Smooth muscle cell (in vitro differentiated cells): ENCODE measurements around the gene GPRIN2. TPM values are rescaled to one million over a fixed set of nuclear protein-coding genes. Genes with fewer than 3 reads are reported as not detected.

Experiments
- DNase-seq: peaks from one replicate; lab custom pipeline; 2025; ENCODE audit not compliant: unreplicated experiment; lab: John Stamatoyannopoulos, UW
- H2AFZ ChIP-seq: fragments of 200-600 bp; sonication (generic); 2 replicates; pipeline ENCODE4 v1.6.0; 2016; ENCODE audit warnings: antibody characterized with exemption, low read depth, mild to moderate bottlenecking
- H3F3A ChIP-seq: fragments of 200-600 bp; sonication (generic); 2 replicates; pipeline ENCODE4 v1.6.0; 2017; ENCODE audit warnings: antibody characterized with exemption, low read depth
- H3K27ac ChIP-seq: fragments of 200-600 bp; sonication (generic); 2 replicates; pipeline ENCODE4 v1.5.1; 2016; ENCODE audit warnings: low read depth, mild to moderate bottlenecking
- H3K27me3 ChIP-seq: fragments of 200-600 bp; sonication (generic); 2 replicates; pipeline ENCODE4 v1.6.1; 2016; ENCODE audit warnings: low read depth, mild to moderate bottlenecking
- H3K36me3 ChIP-seq: fragments of 200-600 bp; sonication (generic); 2 replicates; pipeline ENCODE4 v1.5.1; 2016; ENCODE audit warnings: low read depth
- H3K4me1 ChIP-seq: fragments of 200-600 bp; sonication (generic); 2 replicates; pipeline ENCODE4 v1.5.1; 2016; ENCODE audit warnings: low read depth
- H3K4me2 ChIP-seq: fragments of 200-600 bp; sonication (generic); 2 replicates; pipeline ENCODE4 v1.6.0; 2016; ENCODE audit warnings: mild to moderate bottlenecking
- H3K4me3 ChIP-seq: fragments of 200-600 bp; sonication (generic); 2 replicates; pipeline ENCODE4 v1.5.1; 2016; ENCODE audit warnings: mild to moderate bottlenecking
- H3K79me2 ChIP-seq: fragments of 200-600 bp; sonication (generic); 2 replicates; pipeline ENCODE4 v1.6.0; 2016; ENCODE audit warnings: low read depth, mild to moderate bottlenecking
- H3K9ac ChIP-seq: fragments of 200-600 bp; sonication (generic); 2 replicates; pipeline ENCODE4 v1.6.0; 2016; ENCODE audit warnings: low read depth
- H3K9me3 ChIP-seq: fragments of 200-600 bp; sonication (generic); replicated peaks from 2 replicates; pipeline ENCODE4 v1.5.1; 2016; ENCODE audit warnings: low read depth
- H4K20me1 ChIP-seq: fragments of 200-600 bp; sonication (generic); 2 replicates; pipeline ENCODE4 v1.6.0; 2016; ENCODE audit warnings: low read depth
- WGBS: methylation state at CpG from one replicate; pipeline ENCODE4 v1.1.7; 2016; ENCODE audit warnings: low lambda C conversion rate; 5-methylcytosine and 5-hydroxymethylcytosine counted together
- polyA plus RNA-seq: library from polyadenylated mRNA; unstranded; fragments of >200 nt; fragmentation: Nextera tagmentation; extraction: Ambion mirVana; gene quantifications from 2 replicates; pipeline ENCODE4 v1.2.1, GENCODE V29; 2016
- total RNA-seq: library from RNA; depleted of rRNA; stranded (reverse); fragments of >200 nt; gene quantifications from 2 replicates; pipeline ENCODE4 v1.2.3, GENCODE V29; 2014
- TF ChIP-seq, protein P1 (sequence below): fragments of 200-600 bp; sonication (generic); IDR thresholded peaks from 2 replicates; pipeline ENCODE4 v1.5.1; 2017; ENCODE audit warnings: borderline replicate concordance, mild to moderate bottlenecking, antibody characterized with exemption; ENCODE audit not compliant: insufficient read depth, poor library complexity, severe bottlenecking

The GPRIN2 gene
- total and polyA plus RNA-seq, 2 experiments from 2014 or later = 0.54 TPM; not detected in 1

DNA sequence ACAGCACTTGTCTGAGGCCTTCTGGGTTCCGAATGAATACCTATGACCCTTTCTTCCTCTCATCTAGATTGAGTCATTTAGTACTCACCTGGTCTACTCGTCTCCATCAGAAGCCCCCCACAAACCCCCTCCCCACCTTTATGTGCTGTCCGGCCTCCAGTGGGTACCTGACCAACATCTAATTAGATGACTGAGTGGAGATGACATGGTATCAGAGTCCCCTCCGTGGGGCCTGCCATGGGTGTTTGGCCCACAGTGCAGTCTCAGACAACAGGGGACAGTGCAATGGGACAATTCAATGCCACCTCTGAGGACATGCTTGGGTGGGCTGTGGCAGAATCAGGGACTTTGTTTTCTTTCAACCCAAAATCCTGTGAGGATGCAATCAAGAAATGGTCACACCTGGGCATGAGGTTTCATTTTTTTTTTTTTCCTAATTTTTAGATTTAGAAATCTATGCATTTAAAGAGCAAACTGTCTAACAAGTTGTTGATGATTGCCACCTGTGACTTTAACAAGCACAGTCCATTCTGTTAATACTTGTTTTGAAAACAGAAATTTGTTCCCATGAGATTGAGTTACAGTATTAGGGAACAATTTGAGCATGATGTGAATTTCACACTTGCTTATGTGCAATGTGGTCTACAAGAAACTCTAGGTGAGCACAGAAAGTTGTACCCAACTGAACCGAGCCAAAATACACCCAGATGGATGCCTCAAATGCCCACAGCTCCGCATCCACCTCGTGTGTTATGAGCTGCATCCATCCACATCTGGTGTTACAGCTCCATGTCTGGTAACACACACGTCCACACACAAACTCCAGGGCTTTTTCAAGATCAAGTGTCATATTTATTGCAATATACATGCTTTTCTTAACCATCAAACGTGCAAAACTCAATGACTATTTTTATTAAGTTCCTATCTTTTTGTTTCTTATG lies 27.5 kb downstream of the GPRIN2 start:
- TF ChIP-seq, protein P1, sequence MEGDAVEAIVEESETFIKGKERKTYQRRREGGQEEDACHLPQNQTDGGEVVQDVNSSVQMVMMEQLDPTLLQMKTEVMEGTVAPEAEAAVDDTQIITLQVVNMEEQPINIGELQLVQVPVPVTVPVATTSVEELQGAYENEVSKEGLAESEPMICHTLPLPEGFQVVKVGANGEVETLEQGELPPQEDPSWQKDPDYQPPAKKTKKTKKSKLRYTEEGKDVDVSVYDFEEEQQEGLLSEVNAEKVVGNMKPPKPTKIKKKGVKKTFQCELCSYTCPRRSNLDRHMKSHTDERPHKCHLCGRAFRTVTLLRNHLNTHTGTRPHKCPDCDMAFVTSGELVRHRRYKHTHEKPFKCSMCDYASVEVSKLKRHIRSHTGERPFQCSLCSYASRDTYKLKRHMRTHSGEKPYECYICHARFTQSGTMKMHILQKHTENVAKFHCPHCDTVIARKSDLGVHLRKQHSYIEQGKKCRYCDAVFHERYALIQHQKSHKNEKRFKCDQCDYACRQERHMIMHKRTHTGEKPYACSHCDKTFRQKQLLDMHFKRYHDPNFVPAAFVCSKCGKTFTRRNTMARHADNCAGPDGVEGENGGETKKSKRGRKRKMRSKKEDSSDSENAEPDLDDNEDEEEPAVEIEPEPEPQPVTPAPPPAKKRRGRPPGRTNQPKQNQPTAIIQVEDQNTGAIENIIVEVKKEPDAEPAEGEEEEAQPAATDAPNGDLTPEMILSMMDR = no peak
- no peaks in the 10 kb centered on the region for H3K27me3 ChIP-seq
- H2AFZ ChIP-seq = no peak overlapping the region
- H3K4me2 ChIP-seq = no peak overlapping the region
- peak overlapping the region; percentile 84 for H3K27ac ChIP-seq
- H3K9me3 ChIP-seq = no peaks in the 10 kb centered on the region
- peaks cover 4% of the 10 kb centered on the region for H3F3A ChIP-seq
- no peak for DNase-seq
- WGBS = 89% methylated on average over 9 of the region's 9 CpGs
- H4K20me1 ChIP-seq = no peaks in the 10 kb centered on the region
- H3K9ac ChIP-seq = no peak overlapping the region
- H3K79me2 ChIP-seq = no peaks in the 10 kb centered on the region
- no peaks in the 10 kb centered on the region for H3K36me3 ChIP-seq
- no peaks in the 10 kb centered on the region for H3K4me1 ChIP-seq
- H3K4me3 ChIP-seq = no peak overlapping the region

DNA sequence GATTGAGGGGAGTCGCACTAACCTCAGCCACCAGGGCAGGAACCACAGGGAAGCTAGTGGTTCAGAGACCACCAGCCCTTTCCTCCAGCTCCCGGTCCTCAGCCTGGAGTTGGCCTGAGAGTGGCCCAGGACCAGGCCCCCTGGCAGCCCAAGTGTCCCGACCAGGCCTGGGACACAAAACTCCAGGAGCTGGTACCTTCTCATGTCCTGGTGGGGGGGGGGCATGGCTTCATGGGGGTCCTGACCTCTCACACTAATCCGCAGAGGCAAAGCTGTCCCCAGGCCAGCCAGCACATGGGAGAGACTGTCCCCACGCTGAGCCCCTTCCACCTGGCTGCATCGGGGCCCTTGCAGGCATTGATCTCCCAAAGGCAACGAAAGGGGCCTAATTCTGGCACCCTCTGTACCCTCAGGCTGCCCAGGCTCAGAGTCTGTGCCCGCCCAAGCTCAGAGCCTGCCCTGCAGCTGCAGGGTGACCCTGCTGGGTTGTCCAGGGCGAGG lies 28.2 kb downstream of the GPRIN2 start:
- no peak overlapping the region for H3K9ac ChIP-seq
- H3K4me2 ChIP-seq = no peak overlapping the region
- H3K4me3 ChIP-seq = no peak overlapping the region
- 94% methylated on average over 9 of the region's 9 CpGs for WGBS
- no peak for DNase-seq
- H3F3A ChIP-seq = peaks cover 7% of the 10 kb centered on the region
- no peak overlapping the region for H2AFZ ChIP-seq
- no peak overlapping the region for H3K27ac ChIP-seq
- H3K9me3 ChIP-seq = no peaks in the 10 kb centered on the region
- no peaks in the 10 kb centered on the region for H3K79me2 ChIP-seq
- H4K20me1 ChIP-seq = no peaks in the 10 kb centered on the region
- H3K27me3 ChIP-seq = no peaks in the 10 kb centered on the region
- TF ChIP-seq, protein P1 = no peak
- H3K4me1 ChIP-seq = peaks cover 7% of the 10 kb centered on the region
- no peaks in the 10 kb centered on the region for H3K36me3 ChIP-seq

DNA sequence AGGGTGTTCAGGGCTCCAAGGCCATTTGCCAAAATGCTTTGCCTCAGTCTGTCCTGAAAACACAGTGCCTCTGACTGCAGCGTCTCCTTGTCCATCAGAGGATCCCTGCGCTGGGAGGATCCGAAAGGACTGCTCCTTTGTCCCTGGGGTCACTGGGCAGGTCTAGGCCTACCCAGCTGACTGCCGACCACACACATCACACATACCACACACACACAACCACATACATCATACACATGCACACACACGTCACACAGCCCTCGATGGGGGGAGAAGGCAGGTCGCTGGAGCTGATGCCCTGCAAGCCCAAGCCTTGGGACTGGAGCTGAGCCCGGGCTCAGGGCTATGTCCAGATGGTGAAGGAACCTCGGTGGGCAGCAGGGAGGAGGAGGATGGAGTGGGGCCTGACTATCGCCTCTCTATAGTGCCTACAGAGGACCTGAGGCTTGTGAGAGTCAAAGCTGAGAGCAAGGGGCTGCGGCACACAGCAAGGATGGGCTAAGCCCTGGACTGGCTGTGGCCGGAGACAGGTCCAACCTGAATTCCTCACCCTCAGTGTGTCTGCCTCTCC lies 29.1 kb downstream of the GPRIN2 start:
- Histone ChIP-seq H3K9me3 (no peaks in the 10 kb centered on the region), H3K9ac (no peak overlapping the region), H3K79me2 (no peaks in the 10 kb centered on the region), H4K20me1 (no peaks in the 10 kb centered on the region), H3K27me3 (no peaks in the 10 kb centered on the region), H3F3A (peaks cover 7% of the 10 kb centered on the region), H3K4me3 (no peak overlapping the region), H2AFZ (no peak overlapping the region), H3K36me3 (no peaks in the 10 kb centered on the region), H3K4me1 (peaks cover 7% of the 10 kb centered on the region), H3K4me2 (no peak overlapping the region), H3K27ac (no peak overlapping the region)
- WGBS = 93% methylated on average over 12 of the region's 12 CpGs
- TF ChIP-seq, protein P1 = no peak
- DNase-seq = no peak
